HG02938 (cell line): ENCODE results near the gene KCNE4.
"Not testable (repeated sequence)": the region's sequence is repeated elsewhere in the genome, so short reads cannot be mapped to it uniquely, and the experiment has no call there.

ENCODE experiments used
- ATAC-seq: cut with Tn5 transposase; IDR thresholded peaks from one replicate; pipeline ENCODE4 v1.9.1; 2021; ENCODE audit warnings: mild to moderate bottlenecking, moderate library complexity; ENCODE audit not compliant: unreplicated experiment

The KCNE4 gene

DNA sequence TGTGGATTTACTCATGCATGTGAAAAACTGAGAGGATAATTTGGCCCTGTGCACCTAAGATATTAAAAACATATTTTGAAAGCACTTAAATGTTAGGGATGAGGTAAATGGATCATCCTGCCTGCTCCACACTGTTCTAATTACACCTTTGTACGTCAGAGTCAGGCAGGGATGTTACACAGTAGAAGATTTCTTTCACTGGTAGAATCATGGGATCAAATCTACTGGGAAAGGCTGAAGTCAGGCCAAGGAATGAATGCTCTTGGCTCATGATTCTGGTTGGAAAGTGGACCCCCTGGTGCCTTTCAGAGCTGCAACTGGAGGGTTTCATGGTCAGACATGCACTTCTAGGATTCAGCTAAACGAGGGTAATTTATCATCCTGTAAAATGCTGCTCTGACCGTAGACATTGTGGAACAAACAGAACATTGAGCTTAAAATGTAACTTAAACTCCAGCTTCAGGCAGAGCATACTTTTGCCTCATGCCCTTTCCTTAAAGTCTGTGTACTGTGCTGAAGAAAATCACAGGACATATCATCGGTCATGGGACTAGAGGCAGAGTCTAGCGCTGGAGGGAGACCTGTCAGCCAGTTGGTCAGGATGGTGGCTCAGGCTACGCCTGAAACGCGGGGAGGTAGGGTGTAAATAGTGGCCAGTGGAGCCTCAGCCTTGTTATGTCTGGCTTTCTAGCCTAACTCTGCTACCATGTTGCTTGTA, 4.9 kb downstream of the KCNE4 start:
- no peak for ATAC-seq

DNA sequence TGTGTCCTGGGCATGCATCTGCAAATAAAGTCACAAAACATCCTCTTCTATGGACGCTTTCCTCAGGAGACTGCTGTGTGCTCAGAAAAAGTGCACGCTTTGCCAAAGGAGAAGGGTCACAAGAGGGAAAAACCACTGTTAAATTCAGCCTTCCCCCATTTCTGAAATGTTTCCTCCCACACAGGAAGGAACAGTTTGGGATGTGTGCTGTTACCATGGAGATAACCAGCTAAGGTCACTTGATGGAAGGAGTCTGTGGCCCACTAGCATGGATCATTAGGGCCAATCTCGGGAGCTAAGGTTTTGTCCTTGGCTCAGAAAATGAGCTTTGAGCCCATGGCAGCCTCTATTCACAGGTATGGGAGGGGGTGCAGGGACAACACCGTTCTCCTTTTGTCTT, 5.6 kb downstream of the KCNE4 start:
- no peak for ATAC-seq

DNA sequence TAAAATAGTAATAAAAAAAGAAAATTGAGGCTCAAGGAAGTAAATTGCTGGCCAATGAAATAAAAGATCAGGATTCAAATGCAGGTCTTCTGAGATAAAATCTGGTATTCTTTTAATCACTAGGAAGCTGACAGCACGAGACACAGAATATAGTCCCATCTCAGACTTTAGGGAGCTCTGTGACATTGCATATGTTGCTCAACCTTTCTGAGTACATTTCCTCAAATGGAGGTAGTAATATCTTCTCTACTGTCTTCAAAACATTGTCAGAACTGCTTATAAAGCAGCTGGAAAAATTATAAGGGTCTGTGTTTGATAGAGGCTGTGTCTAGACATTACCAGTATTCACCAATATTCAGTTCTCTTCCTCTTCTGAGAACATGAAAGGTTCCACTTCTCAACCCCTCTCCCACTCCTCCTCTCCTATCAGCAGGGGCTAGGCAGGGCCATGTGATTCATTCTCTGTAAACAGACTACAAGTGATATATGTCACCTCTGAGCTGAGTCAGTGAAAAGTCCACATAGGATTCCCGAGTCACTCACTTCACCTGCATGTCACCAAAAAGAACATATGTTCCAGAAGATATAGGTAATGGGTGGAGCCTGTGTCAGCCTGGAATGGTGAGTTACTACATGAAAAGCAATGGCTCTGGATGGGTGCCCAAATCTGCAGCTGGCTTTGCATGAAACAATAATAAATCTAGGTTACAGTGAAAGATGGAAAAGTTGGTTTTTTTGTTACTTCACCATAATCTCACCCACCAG, 7.1 kb downstream of the KCNE4 start:
- ATAC-seq: no peak

DNA sequence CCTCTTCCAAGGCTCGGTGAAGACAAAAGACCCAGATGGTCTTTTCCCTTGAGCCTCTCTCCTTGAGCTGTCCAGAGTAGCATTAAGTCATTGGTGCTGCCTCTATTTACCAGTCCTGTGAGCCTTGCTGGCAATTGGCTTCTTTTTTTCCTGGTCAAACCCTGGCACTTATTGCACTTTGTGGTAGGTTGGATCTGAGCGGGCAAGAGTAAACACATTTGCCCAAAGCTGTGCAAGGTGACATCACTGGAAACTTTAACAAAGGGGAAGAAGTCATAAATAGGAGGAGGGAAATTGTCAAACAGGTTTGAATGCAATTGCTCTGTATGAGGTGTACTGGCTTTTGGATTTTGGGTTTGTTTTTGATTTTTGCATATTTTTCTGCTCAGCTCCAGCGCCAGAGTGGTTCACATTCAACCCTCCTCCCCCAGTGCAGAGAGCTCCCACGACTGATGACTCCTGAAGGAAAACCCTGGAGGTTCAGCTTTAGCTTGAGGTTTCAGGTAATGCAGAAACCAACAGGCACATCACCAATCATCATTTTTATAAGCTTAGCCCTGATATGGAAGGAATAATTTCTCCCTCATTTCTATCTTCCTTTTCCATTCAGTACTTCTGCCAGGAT, 8.3 kb downstream of the KCNE4 start:
- no peak for ATAC-seq

DNA sequence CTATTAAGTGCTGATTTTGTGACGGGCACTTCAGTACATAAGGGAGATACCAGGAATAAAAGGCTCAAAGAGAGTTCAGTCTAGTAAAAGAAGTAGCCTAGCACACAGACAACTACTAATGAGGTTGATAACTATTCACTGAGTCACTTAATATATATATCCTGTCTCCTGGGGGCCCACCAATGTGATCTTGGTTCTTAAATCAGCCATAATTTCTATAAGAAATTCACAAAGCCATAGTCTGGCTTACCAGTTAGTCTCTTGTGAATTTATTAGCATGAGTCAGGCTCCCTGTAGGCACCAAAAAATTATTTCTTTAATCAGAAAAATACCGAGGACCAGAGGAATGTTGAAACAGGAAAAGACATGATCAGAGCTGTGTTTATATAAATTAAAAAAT, 10.4 kb downstream of the KCNE4 start:
- ATAC-seq: no peak

DNA sequence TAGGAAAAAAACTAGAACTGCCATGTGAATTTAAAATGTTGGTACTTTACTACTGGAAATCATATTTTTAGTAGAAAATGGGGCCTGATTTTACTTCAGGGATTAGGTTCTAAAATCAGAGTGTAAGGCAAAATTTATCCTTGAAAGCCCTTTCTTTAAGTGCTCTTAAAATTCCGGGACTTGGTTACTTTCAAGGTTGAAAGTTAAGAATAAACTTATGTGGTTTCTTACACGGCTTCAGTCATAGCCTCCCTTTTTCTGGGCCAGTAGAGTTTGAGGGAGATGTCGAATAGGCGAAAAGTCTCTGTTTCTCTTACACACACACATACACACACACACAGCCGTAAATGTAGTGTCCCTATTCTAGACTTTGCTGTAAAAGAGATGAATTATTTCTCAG, 13.1 kb downstream of the KCNE4 start:
- no peak for ATAC-seq

DNA sequence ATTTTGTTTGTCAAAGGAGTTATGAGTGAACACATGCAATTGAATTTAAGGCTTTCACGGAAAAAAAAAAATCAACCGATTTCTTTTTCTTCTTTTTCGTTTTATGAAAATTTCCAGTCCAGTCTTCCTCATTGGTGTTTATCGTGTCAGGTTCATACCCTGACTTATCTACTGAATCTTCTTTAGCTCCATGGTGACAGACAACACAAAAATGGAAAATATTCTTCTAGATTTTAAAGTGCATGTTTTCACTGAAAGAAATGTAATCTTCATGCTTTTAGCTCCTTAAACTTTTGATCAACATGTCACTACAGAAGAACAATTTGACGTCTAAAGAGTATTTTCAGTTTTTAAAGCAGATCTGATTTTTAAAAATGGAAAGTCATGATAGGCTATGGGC, 14.7 kb downstream of the KCNE4 start:
- no peak for ATAC-seq

DNA sequence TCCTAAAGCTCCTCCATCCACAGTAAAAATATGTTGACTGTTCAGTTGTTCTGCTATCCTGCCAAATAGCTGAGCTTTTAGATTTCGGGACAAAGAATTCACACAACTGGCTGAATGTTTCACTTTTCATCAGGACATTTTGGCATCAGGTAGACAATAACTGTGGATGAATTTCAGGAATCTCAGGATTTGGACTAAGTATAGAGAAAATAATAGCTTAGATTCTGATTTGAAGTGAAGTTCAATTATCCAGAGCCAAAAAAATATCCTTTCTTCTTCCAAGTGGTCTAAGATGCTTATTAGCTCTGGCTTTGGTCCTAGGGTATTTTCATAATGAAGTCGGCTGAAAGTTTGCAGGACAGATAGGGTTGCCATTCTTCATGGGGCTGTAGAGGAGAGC, 16.1 kb downstream of the KCNE4 start:
- no peak for ATAC-seq

DNA sequence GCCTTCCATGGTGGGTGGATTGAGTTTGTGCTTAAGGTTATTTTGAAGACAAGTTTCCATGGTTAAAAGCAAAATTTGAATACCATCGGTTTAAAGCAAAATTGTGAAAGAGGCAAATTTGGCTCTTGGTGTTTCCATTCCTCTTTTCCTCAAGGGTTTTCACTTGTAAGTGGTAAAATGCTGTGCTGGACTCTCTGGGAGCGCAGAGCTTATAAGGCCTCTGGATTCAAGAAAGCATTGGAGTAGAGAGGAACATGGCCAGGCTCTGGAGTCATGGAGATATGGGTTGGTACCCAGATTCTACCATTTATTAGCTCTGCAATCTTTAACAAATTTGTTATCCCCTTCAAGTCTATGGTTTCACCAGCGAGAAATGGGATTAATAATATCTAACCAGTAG, 17.5 kb downstream of the KCNE4 start:
- no peak for ATAC-seq

DNA sequence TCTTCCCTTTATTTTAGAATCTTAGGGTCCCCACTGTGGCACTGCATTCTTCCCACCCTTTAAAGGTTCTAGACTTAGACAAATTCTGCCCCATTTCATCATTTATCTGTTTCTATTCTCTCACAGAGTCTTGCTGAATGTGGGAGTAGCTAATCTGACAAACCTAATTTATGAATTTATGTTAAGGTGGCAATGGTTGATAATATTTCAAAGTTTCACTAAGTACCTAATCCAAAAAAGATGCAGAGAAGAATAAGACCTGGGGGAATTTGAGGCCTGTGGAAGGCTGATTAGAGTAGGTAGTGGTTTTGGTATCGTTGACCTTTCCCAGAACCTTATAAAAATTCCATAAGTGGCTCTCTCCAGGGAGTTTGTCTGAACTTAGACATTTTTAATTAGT, 18.0 kb downstream of the KCNE4 start:
- no peak for ATAC-seq

DNA sequence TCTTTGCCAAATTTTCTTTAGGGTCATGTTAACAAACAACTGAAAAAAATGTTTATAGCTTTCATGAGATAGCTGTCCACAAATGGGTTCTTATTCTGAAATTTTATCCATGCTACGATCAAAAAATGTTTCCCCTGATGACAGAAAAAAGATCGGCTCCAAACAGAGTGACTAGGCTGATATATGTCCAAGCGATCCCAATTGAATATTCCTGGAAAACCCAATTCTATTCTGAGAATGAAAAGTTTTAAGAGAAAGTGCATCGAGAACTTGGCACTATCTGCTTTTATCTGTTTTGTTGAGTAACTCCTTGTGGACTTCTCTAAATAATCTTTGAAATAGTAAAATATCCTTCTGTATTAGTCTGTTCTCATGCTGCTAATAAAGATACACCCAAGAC, 19.1 kb downstream of the KCNE4 start:
- no peak for ATAC-seq

DNA sequence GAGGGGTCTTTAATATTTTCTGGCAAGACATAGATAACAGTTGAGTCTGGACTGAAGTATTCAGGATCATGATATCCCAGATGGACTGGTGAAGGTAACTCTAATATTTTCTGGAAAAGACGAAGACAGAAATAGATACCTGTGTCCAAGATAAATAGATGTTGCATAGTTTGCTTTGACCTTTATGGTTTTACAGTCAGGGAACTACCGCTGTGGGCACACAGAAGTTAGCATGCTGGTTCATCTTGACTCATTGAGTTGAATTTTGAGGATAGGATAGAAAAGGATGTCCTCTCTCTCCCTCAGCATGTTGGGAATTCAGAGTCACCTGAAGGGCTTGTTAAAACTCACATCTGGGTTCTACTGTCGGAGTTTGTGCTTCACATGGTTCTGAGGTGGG, 20.8 kb downstream of the KCNE4 start:
- ATAC-seq: no peak

DNA sequence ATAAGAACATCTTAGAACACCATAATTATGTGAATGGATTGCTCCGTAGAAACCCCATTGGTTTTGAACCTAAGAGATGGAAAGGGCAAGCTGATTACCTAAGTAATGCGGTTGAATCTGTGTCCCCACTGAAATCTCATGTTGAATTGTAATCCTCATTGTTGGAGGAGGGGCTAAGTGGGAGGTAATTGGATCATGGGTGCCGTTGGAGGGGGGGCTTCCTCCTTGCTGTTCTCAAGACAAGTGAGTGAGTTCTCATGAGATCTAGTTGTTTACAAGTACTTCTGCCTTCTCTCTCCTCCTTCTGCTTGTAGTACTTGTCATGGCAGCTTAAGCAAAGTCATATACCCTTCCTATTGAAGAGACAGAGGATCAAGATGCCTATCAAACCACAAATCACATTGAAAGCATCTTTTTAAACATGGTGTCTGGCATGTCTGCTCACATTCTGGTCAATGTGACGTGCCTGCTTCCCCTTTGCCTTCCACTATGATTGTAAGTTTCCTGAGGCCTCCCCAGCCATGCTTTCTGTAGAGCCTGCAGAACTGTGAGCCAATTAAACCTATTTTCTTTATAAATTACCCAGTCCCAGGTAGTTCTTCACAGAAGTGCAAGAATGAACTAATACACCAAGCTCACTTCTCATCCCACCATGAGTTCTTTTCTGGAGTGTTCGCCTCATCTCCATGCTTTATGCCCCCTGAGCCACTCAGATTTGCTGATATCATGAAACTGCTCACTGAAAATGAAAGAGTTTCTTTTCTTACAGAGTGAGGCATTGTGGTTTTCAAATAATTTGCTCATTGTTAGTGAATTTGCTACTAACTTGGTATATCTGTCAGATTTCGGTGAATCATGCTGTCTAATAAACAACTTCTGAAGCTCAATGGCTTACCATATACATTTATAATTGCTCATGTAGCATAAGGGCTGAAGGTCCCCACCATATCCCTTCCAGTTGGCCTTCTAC, 23.6 kb downstream of the KCNE4 start:
- peak; percentile 84 for ATAC-seq

DNA sequence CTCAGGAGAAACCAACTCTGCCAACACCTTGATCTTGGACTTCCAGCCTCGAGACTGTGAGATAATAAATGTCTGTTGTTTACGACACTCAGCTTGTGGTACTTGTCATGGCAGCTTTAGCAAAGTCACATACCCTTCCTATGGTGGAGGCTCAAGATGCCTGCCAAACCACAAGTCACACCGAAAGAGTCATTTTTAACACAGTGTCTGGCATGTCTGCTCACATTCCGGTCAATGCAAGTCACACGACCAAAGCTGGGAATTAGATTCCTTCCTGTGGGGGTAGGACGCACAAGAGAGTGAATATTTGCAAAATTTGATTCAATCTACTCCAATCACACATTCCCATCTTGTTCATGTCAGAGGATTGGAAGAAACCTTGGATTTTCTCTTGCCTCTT, 24.6 kb downstream of the KCNE4 start:
- ATAC-seq: no peak

DNA sequence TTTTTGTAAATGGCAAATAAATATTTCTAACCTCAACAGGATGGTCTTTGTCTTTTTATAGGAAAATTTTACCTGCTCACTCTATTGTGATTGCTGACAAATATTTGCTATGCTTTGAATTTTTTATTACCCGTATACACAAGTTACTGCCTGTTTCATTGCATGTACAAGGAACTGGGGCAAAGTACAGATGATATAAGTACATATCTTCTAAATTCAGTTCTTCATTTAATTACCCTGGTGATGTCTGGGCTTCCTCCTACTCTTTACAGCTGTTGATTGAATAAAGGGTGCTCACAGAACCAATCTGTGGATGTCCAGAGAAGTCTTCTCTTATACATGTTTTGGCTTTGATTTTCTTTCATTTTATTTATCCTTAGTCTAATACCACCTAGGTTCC, 26.5 kb downstream of the KCNE4 start:
- ATAC-seq: no peak

DNA sequence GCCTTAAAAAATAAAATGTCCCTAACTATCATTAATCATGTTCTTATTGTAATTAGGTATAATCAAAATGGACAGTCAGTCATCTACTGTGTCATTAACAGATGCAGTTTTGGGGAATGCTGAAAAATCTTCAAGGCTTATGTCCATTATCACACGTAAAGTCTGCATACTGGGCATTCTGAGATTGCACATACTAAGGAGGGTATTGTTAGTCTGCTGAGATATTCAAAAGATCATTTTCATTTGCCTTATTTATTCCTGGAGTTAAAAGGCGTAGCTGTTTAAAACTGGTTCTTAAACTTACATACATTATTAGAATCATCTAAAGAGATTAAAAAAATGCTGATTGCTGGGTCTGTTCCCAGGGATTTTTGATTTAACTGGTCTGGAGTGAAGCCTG, 27.4 kb downstream of the KCNE4 start:
- ATAC-seq: no peak

DNA sequence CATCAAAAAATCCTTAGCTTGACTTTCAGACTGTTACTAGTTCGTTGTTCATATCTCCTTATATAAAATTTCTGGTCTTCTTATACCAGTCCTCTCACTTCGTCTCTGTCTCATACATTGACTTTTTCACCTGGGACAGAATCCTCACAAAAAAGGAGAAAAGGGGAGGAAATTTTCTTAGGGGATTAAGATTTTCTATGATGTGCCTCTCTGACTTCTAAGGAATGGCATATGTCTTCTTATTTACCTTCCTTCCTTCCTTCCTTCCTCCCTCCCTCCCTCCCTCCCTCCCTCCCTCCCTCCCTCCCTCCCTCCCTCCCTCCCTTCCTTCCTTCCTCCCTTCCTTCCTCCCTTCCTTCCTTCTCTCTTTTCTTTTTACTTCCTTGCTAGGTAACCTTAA, 27.9 kb downstream of the KCNE4 start:
- ATAC-seq: no peak

DNA sequence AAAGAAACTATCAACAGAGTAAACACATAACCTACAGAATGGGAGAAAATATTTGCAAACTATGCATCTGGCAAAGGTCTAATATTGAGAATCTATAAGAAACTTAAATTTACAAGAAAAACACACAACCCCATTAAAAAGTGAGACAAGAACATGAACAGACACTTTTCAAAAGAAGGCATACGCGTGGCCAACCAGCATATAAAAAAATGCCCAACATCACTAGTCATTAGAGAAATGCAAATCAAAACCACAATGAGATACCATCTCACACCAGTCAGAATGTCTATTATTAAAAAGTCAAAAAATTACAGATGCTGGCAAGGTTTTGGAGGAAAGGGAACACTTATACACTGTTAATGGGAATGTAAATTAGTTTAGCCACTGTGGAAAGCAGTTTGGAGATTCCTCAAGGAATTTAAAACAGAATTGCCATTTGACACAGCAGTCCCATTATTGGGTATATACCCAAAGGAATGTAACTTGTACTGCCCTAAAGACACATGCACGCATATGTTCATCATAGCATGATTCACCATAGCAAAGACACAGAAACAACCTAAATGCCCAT, 28.9 kb downstream of the KCNE4 start:
- not testable (repeated sequence) for ATAC-seq

DNA sequence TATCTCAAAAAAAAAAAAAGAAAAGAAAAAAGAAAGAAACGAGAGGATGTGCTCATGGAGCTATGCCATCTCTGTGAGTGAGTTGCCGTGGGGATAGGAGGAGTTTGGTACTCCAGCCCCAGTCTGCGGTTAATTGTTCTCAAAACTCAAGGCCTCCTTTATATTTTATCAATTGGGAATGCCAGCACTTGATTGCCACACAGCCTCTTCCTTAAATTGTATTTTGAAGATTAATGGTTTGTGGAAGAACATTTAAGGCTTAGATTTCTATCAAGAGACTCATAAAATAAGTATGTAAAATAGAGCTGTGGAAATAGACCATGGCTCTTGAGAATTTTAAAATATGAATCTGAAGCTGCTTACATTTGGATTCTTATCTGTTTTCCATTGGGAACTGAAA, 29.8 kb downstream of the KCNE4 start:
- ATAC-seq: no peak

DNA sequence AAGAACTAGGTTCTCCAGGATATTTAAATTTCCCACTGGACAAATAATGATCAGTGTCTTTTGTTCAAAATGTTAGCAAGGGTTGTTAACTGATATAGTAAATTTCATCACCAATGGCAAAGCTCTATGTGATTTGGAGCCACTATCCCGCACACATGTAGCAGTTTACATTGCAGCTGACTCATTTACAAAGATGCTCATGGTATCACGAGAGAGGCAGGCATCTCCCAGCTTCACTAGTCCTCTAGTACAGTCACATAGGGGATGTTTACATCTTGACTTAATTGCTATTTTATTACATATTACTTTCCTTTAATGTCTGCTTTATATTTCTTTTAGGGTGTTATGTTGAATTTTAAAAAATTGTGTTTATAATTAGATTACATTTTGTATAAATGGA, 30.7 kb downstream of the KCNE4 start:
- ATAC-seq: no peak
